ENCODE measurements around the gene CMTM7. TPM values are rescaled to one million over a fixed set of nuclear protein-coding genes. Genes with fewer than 3 reads are reported as not detected.

The CMTM7 gene
- polyA plus RNA-seq, 3 donors, result 100 to 148 (median 146) TPM

DNA sequence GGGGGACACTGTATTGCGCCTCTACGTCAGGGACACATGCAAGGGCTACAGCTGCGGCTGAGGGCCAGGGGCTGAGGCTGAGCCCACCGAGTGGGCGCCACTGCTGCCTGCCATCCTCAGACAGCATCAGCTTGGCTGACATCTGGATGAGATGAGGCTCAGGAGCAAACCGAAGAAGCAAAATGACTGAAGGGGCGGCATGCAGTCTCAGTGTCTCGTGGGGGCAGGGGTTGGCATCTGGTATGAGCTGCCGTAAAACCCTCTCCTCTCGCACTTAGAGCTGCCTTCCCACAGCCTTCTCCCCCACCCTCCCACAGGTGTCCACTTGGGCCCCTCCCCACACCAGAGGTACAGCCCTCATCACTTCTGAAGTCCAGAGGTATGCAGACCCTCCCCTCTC lies 24.2 kb upstream of the CMTM7 start:
- no peaks in the 10 kb centered on the region for H4K20me1 ChIP-seq (ENCODE audit: insufficient read depth, low read length)
- H3K27ac Mint-ChIP-seq, result no peak overlapping the region
- H2AFZ ChIP-seq (ENCODE audit: insufficient read depth, low read depth, low read length, poor library complexity, severe bottlenecking), result no peak overlapping the region
- no peaks in the 10 kb centered on the region for H3K27me3 ChIP-seq (ENCODE audit: control insufficient read depth in 2 of 2, insufficient read depth in 2 of 2, low read length in 2 of 2)
- no peaks in the 10 kb centered on the region for H3K9me3 Mint-ChIP-seq
- WGBS (ENCODE audit: insufficient coverage), result 98% methylated on average over 9 of the region's 10 CpGs
- DNase-seq, result no peak
- no peak overlapping the region for H3K27ac ChIP-seq (ENCODE audit: low read depth in 1 of 2, low read length in 2 of 2)
- no peak overlapping the region for H3K9ac ChIP-seq (ENCODE audit: insufficient read depth, low read length, poor library complexity, severe bottlenecking)
- H3K36me3 Mint-ChIP-seq, result no peaks in the 10 kb centered on the region
- H3K4me3 ChIP-seq (replicated peaks in 1 of 3; ENCODE audit: low read depth in 2 of 3, low read length in 3 of 3), result no peak overlapping the region
- no peak overlapping the region for H3K4me3 Mint-ChIP-seq
- H3K79me2 ChIP-seq (ENCODE audit: insufficient read depth, low read length), result no peaks in the 10 kb centered on the region
- H3K27me3 Mint-ChIP-seq (ENCODE audit: low read depth in 3 of 3), result peaks cover 0 to 6% (median 2%) of the 10 kb centered on the region in 3 donors
- no peak for TF ChIP-seq CTCF (IDR thresholded peaks at IDR 0.05)
- H3K9me3 ChIP-seq (replicated peaks in 1 of 2; ENCODE audit: control insufficient read depth in 1 of 2, insufficient read depth in 1 of 2, low read length in 2 of 2), result no peaks in the 10 kb centered on the region
- no peaks in the 10 kb centered on the region for H3K4me1 ChIP-seq (ENCODE audit: control insufficient read depth in 1 of 2, insufficient read depth in 2 of 2, low read length in 2 of 2)
- H3K4me1 Mint-ChIP-seq, result peaks cover 4% of the 10 kb centered on the region
- H3K4me2 ChIP-seq (replicated peaks; ENCODE audit: extremely low read depth, low read length, poor library complexity, severe bottlenecking), result no peak overlapping the region
- intact Hi-C loops (cut with micrococcal nuclease), result no loop called here
- no peaks in the 10 kb centered on the region for H3K36me3 ChIP-seq (replicated peaks in 1 of 2; ENCODE audit: control insufficient read depth in 1 of 2, insufficient read depth in 2 of 2, low read length in 2 of 2)

DNA sequence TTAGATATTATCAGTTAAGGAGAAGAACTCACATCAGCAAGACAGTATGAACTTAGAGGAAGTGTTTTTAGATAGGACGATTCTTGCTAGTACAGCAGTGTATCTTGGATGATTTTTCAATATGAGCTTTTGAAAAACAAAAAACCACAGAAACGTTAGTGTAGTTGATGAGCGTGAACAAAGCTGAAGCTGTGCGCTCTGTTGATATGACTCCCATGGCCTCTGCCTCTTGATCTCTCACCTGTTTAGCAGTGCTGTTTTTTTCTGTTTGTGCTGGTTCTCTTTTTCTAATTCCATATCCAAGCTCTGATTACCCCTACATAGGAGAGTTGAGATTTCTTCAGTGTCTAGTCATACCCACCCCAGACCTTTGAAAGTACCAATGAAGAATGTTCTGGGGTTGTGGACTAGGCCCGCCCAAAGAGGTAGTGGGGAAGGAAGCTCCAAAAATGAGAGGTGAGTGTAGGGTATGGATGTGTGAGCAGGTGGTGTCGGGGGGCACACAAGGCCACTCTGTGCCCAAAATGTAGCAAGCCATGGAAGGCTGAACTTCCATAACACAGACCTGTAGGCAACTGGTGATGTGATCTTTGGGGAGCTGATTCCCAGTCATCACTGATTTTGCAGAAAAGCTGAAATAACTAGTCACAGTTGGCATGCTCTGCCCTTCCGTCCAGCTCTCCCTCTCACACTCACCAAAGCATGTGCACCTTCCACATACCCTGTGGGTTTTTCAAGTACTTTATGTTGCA lies 20.0 kb upstream of the CMTM7 start:
- WGBS (ENCODE audit: insufficient coverage), result 60% methylated on average over 2 of the region's 7 CpGs
- no peak for TF ChIP-seq CTCF (IDR thresholded peaks at IDR 0.05)
- no peak overlapping the region for H3K4me3 Mint-ChIP-seq
- H3K36me3 ChIP-seq (replicated peaks in 1 of 2; ENCODE audit: control insufficient read depth in 1 of 2, insufficient read depth in 2 of 2, low read length in 2 of 2), result no peaks in the 10 kb centered on the region
- no peak overlapping the region for H3K9ac ChIP-seq (ENCODE audit: insufficient read depth, low read length, poor library complexity, severe bottlenecking)
- no peak overlapping the region for H3K27ac ChIP-seq (ENCODE audit: low read depth in 1 of 2, low read length in 2 of 2)
- H3K36me3 Mint-ChIP-seq, result no peaks in the 10 kb centered on the region
- H3K9me3 Mint-ChIP-seq, result no peaks in the 10 kb centered on the region
- H3K27me3 Mint-ChIP-seq (ENCODE audit: low read depth in 3 of 3), result peaks cover 0 to 3% (median 2%) of the 10 kb centered on the region in 3 donors
- no peak for DNase-seq
- H4K20me1 ChIP-seq (ENCODE audit: insufficient read depth, low read length), result no peaks in the 10 kb centered on the region
- H3K4me1 Mint-ChIP-seq, result peaks cover 8% of the 10 kb centered on the region
- H3K9me3 ChIP-seq (replicated peaks in 1 of 2; ENCODE audit: control insufficient read depth in 1 of 2, insufficient read depth in 1 of 2, low read length in 2 of 2), result no peaks in the 10 kb centered on the region
- no peak overlapping the region for H3K4me3 ChIP-seq (replicated peaks in 1 of 3; ENCODE audit: low read depth in 2 of 3, low read length in 3 of 3)
- H2AFZ ChIP-seq (ENCODE audit: insufficient read depth, low read depth, low read length, poor library complexity, severe bottlenecking), result no peak overlapping the region
- intact Hi-C loops (cut with micrococcal nuclease), result loop anchor here in 1 of 2 donors (10.0 kb wide), 2 partner anchors 63 to 293 kb away; no protein-coding TSS in a partner anchor
- no peaks in the 10 kb centered on the region for H3K27me3 ChIP-seq (ENCODE audit: control insufficient read depth in 2 of 2, insufficient read depth in 2 of 2, low read length in 2 of 2)
- H3K27ac Mint-ChIP-seq, result peak overlapping the region in 2 of 7 donors; percentile 51 to 55
- H3K4me2 ChIP-seq (replicated peaks; ENCODE audit: extremely low read depth, low read length, poor library complexity, severe bottlenecking), result no peak overlapping the region
- no peaks in the 10 kb centered on the region for H3K4me1 ChIP-seq (ENCODE audit: control insufficient read depth in 1 of 2, insufficient read depth in 2 of 2, low read length in 2 of 2)
- no peaks in the 10 kb centered on the region for H3K79me2 ChIP-seq (ENCODE audit: insufficient read depth, low read length)
